ENCODE measurements around the gene ACADM.

ACADM gene

GRCh38 chr1:75786901-75787493 lies 62.5 kb downstream of the ACADM start:
- H3K27ac ChIP-seq = peak overlapping the region; percentile 82

GRCh38 chr1:75787524-75787923 lies 63.0 kb downstream of the ACADM start:
- H3K27ac ChIP-seq = peak overlapping the region; percentile 82
- TF ChIP-seq ZFX (IDR thresholded peaks at IDR 0.05; ENCODE audit: borderline replicate concordance) = no peak
- TF ChIP-seq CTCF (IDR thresholded peaks at IDR 0.05) = no peak

More at GRCh38 chr1:75786901-75787493, 62.5 kb downstream of the ACADM start:
- no peak for TF ChIP-seq CTCF (IDR thresholded peaks at IDR 0.05)
- TF ChIP-seq ZFX (IDR thresholded peaks at IDR 0.05; ENCODE audit: borderline replicate concordance) = no peak

GRCh38 chr1:75789988-75790387 lies 65.5 kb downstream of the ACADM start:
- TF ChIP-seq ZFX (IDR thresholded peaks at IDR 0.05; ENCODE audit: borderline replicate concordance) (no peak), CTCF (IDR thresholded peaks at IDR 0.05) (no peak)
- H3K27ac ChIP-seq = peak overlapping the region; percentile 82; the same call in 1 of the 2 replicates

- peak overlapping the region; percentile 82; the same call in 1 of the 2 replicates for H3K27ac ChIP-seq
Measured at GRCh38 chr1:75791022-75791421, 66.5 kb downstream of the ACADM start.

GRCh38 chr1:75792091-75792490 lies 67.6 kb downstream of the ACADM start:
- no peak for TF ChIP-seq ZFX (IDR thresholded peaks at IDR 0.05; ENCODE audit: borderline replicate concordance)
- no peak for TF ChIP-seq CTCF (IDR thresholded peaks at IDR 0.05)
- H3K27ac ChIP-seq = no peak overlapping the region

More at GRCh38 chr1:75791022-75791421, 66.5 kb downstream of the ACADM start:
- TF ChIP-seq CTCF (IDR thresholded peaks at IDR 0.05) (no peak), ZFX (IDR thresholded peaks at IDR 0.05; ENCODE audit: borderline replicate concordance) (no peak)

GRCh38 chr1:75794382-75794781 lies 69.9 kb downstream of the ACADM start:
- H3K27ac ChIP-seq = peak overlapping the region; percentile 7; the same call in 1 of the 2 replicates
- TF ChIP-seq ZFX (IDR thresholded peaks at IDR 0.05; ENCODE audit: borderline replicate concordance) = no peak
- TF ChIP-seq CTCF (IDR thresholded peaks at IDR 0.05) = no peak

- TF ChIP-seq ZFX (IDR thresholded peaks at IDR 0.05; ENCODE audit: borderline replicate concordance) (no peak), CTCF (IDR thresholded peaks at IDR 0.05) (no peak)
- peak overlapping the region; percentile 23 for H3K27ac ChIP-seq
Measured at GRCh38 chr1:75795703-75796193, 71.2 kb downstream of the ACADM start.
